Endothelial cell of umbilical vein (primary cell): ENCODE results near the gene PRSS53. TPM values are rescaled to one million over a fixed set of nuclear protein-coding genes. Genes with fewer than 3 reads are reported as not detected.

ENCODE experiments used
- BruUV-seq: library from RNA; stranded (reverse); fragments of 400-500 nt; replicated peaks from 2 replicates; lab custom pipeline; 2021; lab: Mats Ljungman, UMichigan
- CTCF ChIA-PET: fragments of 300-600, 350-600 bp; sonication (Branson Sonifier 250); formaldehyde crosslinking; loops from one replicate; lab custom pipeline; 2021; ENCODE audit warnings: antibody characterized with exemption, inconsistent platforms; lab: Charles Lee
- POLR2A ChIA-PET: fragments of 300-600, 350-600 bp; sonication (Branson Sonifier 250); formaldehyde crosslinking; loops from one replicate; lab custom pipeline; 2021; ENCODE audit warnings: antibody characterized with exemption, inconsistent platforms; lab: Charles Lee
- DNase-seq: peaks from one replicate; pipeline ENCODE4 v3.0.0-alpha.2; 2011; ENCODE audit warnings: low read depth, low spot score
- FAIRE-seq: peaks from 2 replicates; lab custom pipeline; 2011; peaks lifted over from hg19 to GRCh38; lab: Jason Lieb, UNC
- H2AFZ ChIP-seq: 2 replicates; pipeline ENCODE4 v1.6.0; 2012; ENCODE audit warnings: low read depth, low read length, control low read depth, inconsistent platforms
- H3K27ac ChIP-seq: 2 replicates; pipeline ENCODE4 v1.5.1; 2011; ENCODE audit warnings: low read depth, mild to moderate bottlenecking, control low read depth, low read length, moderate library complexity; ENCODE audit not compliant: insufficient read depth
- H3K27me3 ChIP-seq, 2 experiments: 2 replicates each; pipeline versions ENCODE4 v1.6.0 to v1.6.1; 2011; ENCODE audit warnings: low read length in 2 of 2, mixed read lengths in 1 of 2; ENCODE audit not compliant: control insufficient read depth in 2 of 2, insufficient read depth in 2 of 2
- H3K36me3 ChIP-seq, 2 experiments: 2 replicates in 1 of 2; 3 replicates in 1 of 2; pipeline ENCODE4 v1.5.1; 2011; ENCODE audit warnings: low read length in 2 of 2, mild to moderate bottlenecking in 1 of 2, moderate library complexity in 1 of 2; ENCODE audit not compliant: control insufficient read depth in 2 of 2, insufficient read depth in 2 of 2; ENCODE audit errors: extremely low read depth in 1 of 2
- H3K4me1 ChIP-seq: 3 replicates; pipeline ENCODE4 v1.5.1; 2011; ENCODE audit warnings: mild to moderate bottlenecking, low read length; ENCODE audit not compliant: control insufficient read depth, insufficient read depth; ENCODE audit errors: extremely low read depth
- H3K4me2 ChIP-seq: 2 replicates; pipeline ENCODE4 v1.6.1; 2011; ENCODE audit warnings: low read length, control low read depth, mixed read lengths; ENCODE audit not compliant: insufficient read depth
- H3K4me3 ChIP-seq, 3 experiments: fragments of 200-600 bp in 1 of 3; sonication (generic), shearing (Covaris generic) in 1 of 3; replicated peaks in 1 of 3; 2 replicates each; pipeline ENCODE4 v1.5.1; 2011 to 2016; ENCODE audit warnings: control low read depth in 3 of 3, low read length in 3 of 3, mild to moderate bottlenecking in 2 of 3, inconsistent platforms in 1 of 3, low read depth in 1 of 3, moderate library complexity in 1 of 3; ENCODE audit not compliant: insufficient read depth in 1 of 3
- H3K79me2 ChIP-seq: 2 replicates; pipeline ENCODE4 v1.6.0; 2012; ENCODE audit warnings: low read length, inconsistent platforms; ENCODE audit not compliant: control insufficient read depth, insufficient read depth
- H3K9ac ChIP-seq: replicated peaks from 2 replicates; pipeline ENCODE3; 2011; ENCODE audit warnings: low read length, control low read depth; ENCODE audit not compliant: insufficient read depth; ENCODE audit errors: extremely low read depth
- H3K9me1 ChIP-seq: replicated peaks from 3 replicates; pipeline ENCODE4 v1.6.0; 2011; ENCODE audit warnings: mild to moderate bottlenecking, low read length; ENCODE audit not compliant: control insufficient read depth, insufficient read depth; ENCODE audit errors: extremely low read depth
- H3K9me3 ChIP-seq: replicated peaks from 2 replicates; pipeline ENCODE4 v1.5.1; 2012; ENCODE audit warnings: low read length, inconsistent platforms; ENCODE audit not compliant: control insufficient read depth, insufficient read depth
- H4K20me1 ChIP-seq: replicated peaks from 2 replicates; pipeline ENCODE3; 2011; ENCODE audit warnings: mild to moderate bottlenecking, low read length; ENCODE audit not compliant: control insufficient read depth, insufficient read depth; ENCODE audit errors: extremely low read depth
- EZH2 ChIP-seq: IDR thresholded peaks from 2 replicates; pipeline ENCODE4 v1.6.1; 2012; ENCODE audit warnings: borderline replicate concordance, low read depth, mild to moderate bottlenecking, moderate library complexity, low read length, inconsistent platforms; ENCODE audit not compliant: severe bottlenecking
- FOS ChIP-seq: IDR thresholded peaks from 2 replicates; pipeline ENCODE4 v1.6.1; 2011; ENCODE audit warnings: mild to moderate bottlenecking, low read length, moderate library complexity, borderline replicate concordance; ENCODE audit not compliant: insufficient read depth
- GATA2 ChIP-seq: IDR thresholded peaks from 2 replicates; pipeline ENCODE4 v1.7.0; 2011; ENCODE audit warnings: low read depth, mild to moderate bottlenecking, moderate library complexity, mixed read lengths, low read length; ENCODE audit not compliant: insufficient read length, insufficient read depth
- JUN ChIP-seq: IDR thresholded peaks from 2 replicates; pipeline ENCODE4 v1.6.1; 2011; ENCODE audit warnings: borderline replicate concordance, low read depth; ENCODE audit not compliant: insufficient read length, insufficient read depth
- MYC ChIP-seq: IDR thresholded peaks from one replicate; pipeline ENCODE4 v1.6.1; 2011; ENCODE audit warnings: mild to moderate bottlenecking, low read depth, low read length
- POLR2A ChIP-seq: IDR thresholded peaks from 2 replicates; pipeline ENCODE4 v1.6.1; 2012; ENCODE audit warnings: low read depth, mild to moderate bottlenecking, control low read depth, low read length
- POLR2AphosphoS5 ChIP-seq: IDR thresholded peaks from 2 replicates; pipeline ENCODE4 v1.6.1; 2012; ENCODE audit warnings: low read depth, mild to moderate bottlenecking, control low read depth, low read length, moderate library complexity; ENCODE audit not compliant: insufficient read depth
- dilution Hi-C: fragments of 300-500 bp; cut with MboI; formaldehyde crosslinking; loops from one replicate; pipeline ENCODE4 v1.15.0; 2019; ENCODE audit warnings: low sequenced_read_pairs; ENCODE audit not compliant: extremely low pct_ligation_motif_present
- intact Hi-C: fragments of 100-400 bp; cut with micrococcal nuclease; formaldehyde crosslinking; loops from one replicate; pipeline ENCODE4 v1.10.0; 2022
- polyA plus RNA-seq, 4 experiments: library from polyadenylated mRNA; depleted of rRNA in 3 of 4; stranded (reverse) in 3 of 4; unstranded in 1 of 4; fragments of >200 nt; gene quantifications; 2 replicates each; pipeline versions ENCODE4 v1.2.1 to v1.2.3, GENCODE V29; 2011 to 2012; ENCODE audit warnings: missing spikeins in 1 of 4
- total RNA-seq: library from RNA; stranded (reverse); gene quantifications from 2 replicates; pipeline ENCODE4 v1.2.3, GENCODE V29; 2021
- TF ChIP-seq, protein P1 (sequence below), 2 donors: IDR thresholded peaks; 1 replicate in 1 of 2; 2 replicates in 1 of 2; pipeline ENCODE4 v1.5.1; 2011; ENCODE audit warnings: low read length in 2 of 2, mild to moderate bottlenecking in 2 of 2, moderate library complexity in 2 of 2, control low read depth in 1 of 2, inconsistent platforms in 1 of 2, low read depth in 1 of 2; ENCODE audit not compliant: insufficient read depth in 1 of 2; ENCODE audit errors: extremely low read depth in 1 of 2
- TF ChIP-seq, protein P2 (sequence below): IDR thresholded peaks from 2 replicates; pipeline ENCODE4 v1.6.1; 2011; ENCODE audit not compliant: insufficient read depth, insufficient read length

The PRSS53 gene
- total and polyA plus RNA-seq, 2 donors (not counting 3 experiments of a cell fraction or from before 2014, with no cell fraction given): 2.8 to 3.5 TPM

DNA sequence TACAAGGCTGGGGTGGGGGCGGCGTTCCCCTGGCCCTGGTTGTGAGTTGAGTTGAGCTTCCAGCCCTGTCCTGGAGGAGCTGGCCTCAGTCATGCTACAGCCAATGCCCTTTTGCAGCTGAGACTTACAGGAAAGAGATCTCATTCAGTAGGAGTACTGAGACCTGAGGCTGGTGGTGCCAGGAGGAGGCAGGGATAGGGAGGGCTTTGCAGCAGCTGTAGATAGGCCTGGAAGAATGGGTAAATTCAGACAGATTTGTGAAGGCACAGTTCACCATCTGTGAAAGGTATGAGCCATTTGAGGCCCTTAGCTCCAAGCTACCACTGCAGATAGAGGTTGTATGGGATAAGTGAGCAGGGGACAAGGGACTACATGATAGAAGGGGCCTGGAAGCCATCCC, 49.8 kb downstream of the PRSS53 start:
- TF ChIP-seq GATA2 (no peak), EZH2 (no peak), MYC (no peak), FOS (no peak), POLR2A (no peak), JUN (no peak), POLR2AphosphoS5 (no peak)
- TF ChIP-seq, protein P1, sequence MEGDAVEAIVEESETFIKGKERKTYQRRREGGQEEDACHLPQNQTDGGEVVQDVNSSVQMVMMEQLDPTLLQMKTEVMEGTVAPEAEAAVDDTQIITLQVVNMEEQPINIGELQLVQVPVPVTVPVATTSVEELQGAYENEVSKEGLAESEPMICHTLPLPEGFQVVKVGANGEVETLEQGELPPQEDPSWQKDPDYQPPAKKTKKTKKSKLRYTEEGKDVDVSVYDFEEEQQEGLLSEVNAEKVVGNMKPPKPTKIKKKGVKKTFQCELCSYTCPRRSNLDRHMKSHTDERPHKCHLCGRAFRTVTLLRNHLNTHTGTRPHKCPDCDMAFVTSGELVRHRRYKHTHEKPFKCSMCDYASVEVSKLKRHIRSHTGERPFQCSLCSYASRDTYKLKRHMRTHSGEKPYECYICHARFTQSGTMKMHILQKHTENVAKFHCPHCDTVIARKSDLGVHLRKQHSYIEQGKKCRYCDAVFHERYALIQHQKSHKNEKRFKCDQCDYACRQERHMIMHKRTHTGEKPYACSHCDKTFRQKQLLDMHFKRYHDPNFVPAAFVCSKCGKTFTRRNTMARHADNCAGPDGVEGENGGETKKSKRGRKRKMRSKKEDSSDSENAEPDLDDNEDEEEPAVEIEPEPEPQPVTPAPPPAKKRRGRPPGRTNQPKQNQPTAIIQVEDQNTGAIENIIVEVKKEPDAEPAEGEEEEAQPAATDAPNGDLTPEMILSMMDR (IDR thresholded peaks at IDR 0.05; ENCODE audit: extremely low read depth in 1 of 2, insufficient read depth in 1 of 2, low read depth in 1 of 2, low read length in 2 of 2): no peak
- TF ChIP-seq, protein P2, sequence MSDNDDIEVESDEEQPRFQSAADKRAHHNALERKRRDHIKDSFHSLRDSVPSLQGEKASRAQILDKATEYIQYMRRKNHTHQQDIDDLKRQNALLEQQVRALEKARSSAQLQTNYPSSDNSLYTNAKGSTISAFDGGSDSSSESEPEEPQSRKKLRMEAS: no peak
- POLR2A ChIA-PET: no interaction called here
- intact Hi-C loops (no loop called here), dilution Hi-C loops (no loop called here)
- Histone ChIP-seq H3K27ac (no peak overlapping the region), H3K9me1 (no peaks in the 10 kb centered on the region), H3K79me2 (peaks cover 8% of the 10 kb centered on the region), H3K4me1 (peaks cover 5% of the 10 kb centered on the region), H3K4me3 (no peak overlapping the region), H3K9ac (no peak overlapping the region), H3K9me3 (no peaks in the 10 kb centered on the region), H2AFZ (no peak overlapping the region), H3K27me3 (no peaks in the 10 kb centered on the region), H3K4me2 (no peak overlapping the region), H4K20me1 (no peaks in the 10 kb centered on the region), H3K36me3 (peaks cover 3 to 28% of the 10 kb centered on the region in 2 experiments)
- DNase-seq (no peak), FAIRE-seq (no peak)
- BruUV-seq: no TSS peak
- CTCF ChIA-PET: interaction anchor here (1.4 kb wide), 1 partner anchor 85 kb away, joined by 3 read pairs; no protein-coding TSS in a partner anchor
